ENCODE measurements around the gene KCTD3. TPM values are rescaled to one million over a fixed set of nuclear protein-coding genes. Genes with fewer than 3 reads are reported as not detected.

The KCTD3 gene
- polyA plus RNA-seq, 3 donors: 5.9 to 8.7 (median 6.7) TPM

GRCh38 chr1:215530401-215530984 is 36.6 kb upstream of the KCTD3 start:
- no peaks in the 10 kb centered on the region for H3K79me2 ChIP-seq (ENCODE audit: insufficient read depth, low read length)
- Mint-ChIP-seq H3K9me3 (peaks cover 2 to 16% (median 12%) of the 10 kb centered on the region in 7 donors), H3K4me1 (peaks cover 15% of the 10 kb centered on the region), H3K27me3 (ENCODE audit: low read depth in 3 of 3) (peaks cover 3 to 8% (median 5%) of the 10 kb centered on the region in 3 donors), H3K36me3 (no peaks in the 10 kb centered on the region), H3K4me3 (peak overlapping the region in 1 of 2 donors; percentile 78), H3K27ac (peak overlapping the region in 5 of 7 donors; percentile 10 to 76 (median 54))
- H3K4me2 ChIP-seq (replicated peaks; ENCODE audit: extremely low read depth, low read length, poor library complexity, severe bottlenecking): peak overlapping the region; percentile 35
- no peaks in the 10 kb centered on the region for H3K27me3 ChIP-seq (ENCODE audit: control insufficient read depth in 2 of 2, insufficient read depth in 2 of 2, low read length in 2 of 2)
- H4K20me1 ChIP-seq (ENCODE audit: insufficient read depth, low read length): no peaks in the 10 kb centered on the region
- H2AFZ ChIP-seq (ENCODE audit: insufficient read depth, low read depth, low read length, poor library complexity, severe bottlenecking): no peak overlapping the region
- peak; percentile 34 to 61 (median 48) for DNase-seq
- H3K9ac ChIP-seq (ENCODE audit: insufficient read depth, low read length, poor library complexity, severe bottlenecking): no peak overlapping the region
- H3K4me1 ChIP-seq (ENCODE audit: control insufficient read depth in 1 of 2, insufficient read depth in 2 of 2, low read length in 2 of 2): peaks cover 15 to 16% of the 10 kb centered on the region in 2 donors
- intact Hi-C loops (cut with micrococcal nuclease): no loop called here
- H3K4me3 ChIP-seq (replicated peaks in 1 of 3; ENCODE audit: low read depth in 2 of 3, low read length in 3 of 3): peak overlapping the region in 1 of 3 experiments; percentile 21
- H3K36me3 ChIP-seq (replicated peaks in 1 of 2; ENCODE audit: control insufficient read depth in 1 of 2, insufficient read depth in 2 of 2, low read length in 2 of 2): no peaks in the 10 kb centered on the region
- WGBS (ENCODE audit: insufficient coverage): no CpG with 5 or more reads among the region's 5 CpGs
- TF ChIP-seq CTCF (IDR thresholded peaks at IDR 0.05): no peak
- peaks cover 8 to 11% of the 10 kb centered on the region in 2 donors for H3K9me3 ChIP-seq (replicated peaks in 1 of 2; ENCODE audit: control insufficient read depth in 1 of 2, insufficient read depth in 1 of 2, low read length in 2 of 2)
- peak overlapping the region in 1 of 2 donors; percentile 60 for H3K27ac ChIP-seq (ENCODE audit: low read depth in 1 of 2, low read length in 2 of 2)

GRCh38 chr1:215539803-215540570 is 27.1 kb upstream of the KCTD3 start:
- Mint-ChIP-seq H3K27me3 (ENCODE audit: low read depth in 3 of 3) (peaks cover 3 to 5% (median 4%) of the 10 kb centered on the region in 3 donors), H3K27ac (no peak overlapping the region), H3K36me3 (no peaks in the 10 kb centered on the region), H3K4me1 (peaks cover 11% of the 10 kb centered on the region), H3K9me3 (peaks cover 0 to 7% (median 2%) of the 10 kb centered on the region in 7 donors), H3K4me3 (no peak overlapping the region)
- Histone ChIP-seq H3K4me2 (replicated peaks; ENCODE audit: extremely low read depth, low read length, poor library complexity, severe bottlenecking) (no peak overlapping the region), H3K79me2 (ENCODE audit: insufficient read depth, low read length) (no peaks in the 10 kb centered on the region), H2AFZ (ENCODE audit: insufficient read depth, low read depth, low read length, poor library complexity, severe bottlenecking) (no peak overlapping the region), H3K36me3 (replicated peaks in 1 of 2; ENCODE audit: control insufficient read depth in 1 of 2, insufficient read depth in 2 of 2, low read length in 2 of 2) (no peaks in the 10 kb centered on the region), H3K9me3 (replicated peaks in 1 of 2; ENCODE audit: control insufficient read depth in 1 of 2, insufficient read depth in 1 of 2, low read length in 2 of 2) (no peaks in the 10 kb centered on the region), H3K4me1 (ENCODE audit: control insufficient read depth in 1 of 2, insufficient read depth in 2 of 2, low read length in 2 of 2) (peaks cover 10 to 11% of the 10 kb centered on the region in 2 donors), H4K20me1 (ENCODE audit: insufficient read depth, low read length) (no peaks in the 10 kb centered on the region), H3K27me3 (ENCODE audit: control insufficient read depth in 2 of 2, insufficient read depth in 2 of 2, low read length in 2 of 2) (no peaks in the 10 kb centered on the region), H3K27ac (ENCODE audit: low read depth in 1 of 2, low read length in 2 of 2) (no peak overlapping the region), H3K4me3 (replicated peaks in 1 of 3; ENCODE audit: low read depth in 2 of 3, low read length in 3 of 3) (no peak overlapping the region), H3K9ac (ENCODE audit: insufficient read depth, low read length, poor library complexity, severe bottlenecking) (no peak overlapping the region)
- TF ChIP-seq CTCF (IDR thresholded peaks at IDR 0.05): no peak
- no peak for DNase-seq
- intact Hi-C loops (cut with micrococcal nuclease): no loop called here
- 95% methylated on average over 3 of the region's 5 CpGs for WGBS (ENCODE audit: insufficient coverage)

All from CD14-positive monocyte (primary cell).